ENCODE measurements around the gene KATNB1.
"Not testable (repeated sequence)": the region's sequence is repeated elsewhere in the genome, so short reads cannot be mapped to it uniquely, and the experiment has no call there.

KATNB1 gene

GRCh38 chr16:57779836-57780235 is 44.3 kb downstream of the KATNB1 start:
- DNase-seq = not testable (repeated sequence)

DNA sequence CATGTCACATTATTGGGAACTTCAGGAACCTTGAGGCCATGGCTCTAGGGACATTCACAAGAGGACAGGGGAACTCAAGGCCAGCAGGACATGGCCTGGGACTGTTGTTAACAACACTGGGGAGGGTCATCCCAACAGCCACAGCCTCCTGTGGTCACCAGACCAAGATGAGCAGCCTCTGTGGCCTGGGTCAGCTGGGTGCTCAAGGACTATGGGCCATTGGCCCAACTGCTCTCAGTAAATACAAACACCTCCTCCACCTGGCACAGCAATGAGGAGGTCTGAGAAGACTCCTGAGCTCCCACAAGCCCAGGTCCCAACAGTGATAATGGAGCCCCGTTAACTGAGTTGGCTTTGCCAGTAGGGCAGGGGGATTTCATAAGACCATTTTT is 45.8 kb downstream of the KATNB1 start:
- DNase-seq = no peak

- DNase-seq = no peak
Measured at GRCh38 chr16:57781741-57782606, 46.4 kb downstream of the KATNB1 start.

GRCh38 chr16:57782607-57783055 is 47.1 kb downstream of the KATNB1 start:
- DNase-seq = not testable (repeated sequence)

GRCh38 chr16:57783116-57783515 is 47.5 kb downstream of the KATNB1 start:
- no peak for DNase-seq

- no peak for DNase-seq
Measured at GRCh38 chr16:57783883-57784282, 48.3 kb downstream of the KATNB1 start.

DNA sequence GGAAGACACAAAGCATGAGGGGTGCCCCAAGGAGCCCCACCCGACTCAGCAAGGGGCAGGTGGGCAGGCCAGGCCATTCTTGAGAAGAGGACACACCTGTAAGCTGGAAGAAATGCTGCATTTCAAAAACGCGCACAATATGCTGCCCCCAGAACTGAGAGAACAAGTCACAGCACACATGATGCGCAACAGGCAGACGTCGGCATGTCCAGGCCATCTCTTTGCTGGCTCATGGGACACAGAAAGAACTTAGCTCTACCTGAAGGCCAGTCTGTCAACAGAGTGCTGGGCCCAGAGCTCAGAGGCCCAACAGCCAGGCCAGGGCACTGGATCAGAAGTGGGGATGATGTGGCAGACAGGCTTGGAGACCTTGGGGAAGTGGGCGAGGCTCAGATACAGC is 48.8 kb downstream of the KATNB1 start:
- DNase-seq = no peak

GRCh38 chr16:57785385-57785784 is 49.8 kb downstream of the KATNB1 start:
- no peak for DNase-seq

DNA sequence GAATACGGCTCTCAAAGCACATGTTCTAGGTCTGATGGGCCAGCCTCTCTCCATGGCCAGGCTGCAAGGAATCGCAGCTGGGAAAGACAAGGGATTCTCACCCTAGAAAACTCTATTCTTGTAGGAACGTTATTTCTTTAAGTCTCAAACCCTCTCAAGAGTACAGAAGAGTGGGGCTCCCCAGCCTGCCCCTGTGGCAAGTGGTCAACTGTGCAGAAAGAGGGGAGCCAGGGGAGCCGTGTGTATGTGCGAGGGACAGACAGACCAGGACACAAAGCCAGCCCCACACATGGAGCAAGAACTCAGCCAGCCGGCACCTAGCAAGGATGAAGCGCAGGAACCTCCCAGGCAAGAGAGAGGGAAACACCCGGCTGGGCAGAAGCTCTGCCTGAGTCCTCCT is 50.4 kb downstream of the KATNB1 start:
- no peak for DNase-seq

- no peak for DNase-seq
Measured at GRCh38 chr16:57786632-57787518, 51.3 kb downstream of the KATNB1 start.

GRCh38 chr16:57787519-57787905 is 51.9 kb downstream of the KATNB1 start:
- DNase-seq = no peak

- DNase-seq = no peak
Measured at GRCh38 chr16:57788252-57788841, 52.8 kb downstream of the KATNB1 start.

DNA sequence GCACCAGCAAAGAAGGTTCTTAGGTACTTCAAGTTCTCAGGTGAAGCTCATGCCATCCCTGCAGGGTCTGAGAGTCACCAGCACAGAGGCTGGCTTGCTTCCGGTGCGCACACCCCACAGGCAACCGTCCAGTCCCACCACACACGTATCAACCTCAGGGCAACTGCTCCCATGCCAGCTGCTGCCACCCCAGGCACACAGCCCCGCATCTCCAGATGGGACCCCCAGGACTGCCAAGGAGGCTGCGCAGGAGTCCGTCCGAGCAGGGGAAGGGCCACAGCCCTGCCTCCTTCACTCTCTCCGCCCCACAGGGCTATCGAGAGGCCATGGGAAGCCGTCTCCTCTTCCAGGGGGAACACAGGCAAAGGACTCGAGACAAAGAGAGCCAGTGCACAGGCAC is 53.4 kb downstream of the KATNB1 start:
- no peak for DNase-seq

GRCh38 chr16:57791195-57791892 is 55.8 kb downstream of the KATNB1 start:
- DNase-seq = no peak

GRCh38 chr16:57791893-57792461 is 56.4 kb downstream of the KATNB1 start:
- no peak for DNase-seq

GRCh38 chr16:57794849-57795430 is 59.4 kb downstream of the KATNB1 start:
- no peak for DNase-seq

DNA sequence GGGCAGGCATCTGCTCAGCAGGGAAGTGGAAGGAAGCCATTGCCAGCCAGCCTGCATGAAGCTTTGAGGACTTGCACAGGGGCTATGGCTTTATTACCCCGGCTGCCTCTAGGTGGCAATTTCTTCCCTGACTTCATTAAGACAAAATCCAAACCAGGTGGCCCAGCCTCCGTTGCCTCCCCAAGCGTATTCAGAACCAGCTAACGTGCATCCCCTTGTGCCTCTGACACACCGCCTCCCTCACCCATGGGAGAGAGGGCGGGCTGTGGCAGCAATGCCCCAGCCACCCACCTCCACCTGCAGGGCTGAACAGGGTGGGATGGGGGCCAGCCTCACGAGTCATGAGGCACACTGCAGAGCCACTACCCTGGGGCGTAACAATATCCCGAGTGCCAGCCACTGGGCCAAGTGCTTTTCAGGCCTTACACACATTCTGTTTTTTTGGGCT is 59.9 kb downstream of the KATNB1 start:
- DNase-seq = no peak

DNA sequence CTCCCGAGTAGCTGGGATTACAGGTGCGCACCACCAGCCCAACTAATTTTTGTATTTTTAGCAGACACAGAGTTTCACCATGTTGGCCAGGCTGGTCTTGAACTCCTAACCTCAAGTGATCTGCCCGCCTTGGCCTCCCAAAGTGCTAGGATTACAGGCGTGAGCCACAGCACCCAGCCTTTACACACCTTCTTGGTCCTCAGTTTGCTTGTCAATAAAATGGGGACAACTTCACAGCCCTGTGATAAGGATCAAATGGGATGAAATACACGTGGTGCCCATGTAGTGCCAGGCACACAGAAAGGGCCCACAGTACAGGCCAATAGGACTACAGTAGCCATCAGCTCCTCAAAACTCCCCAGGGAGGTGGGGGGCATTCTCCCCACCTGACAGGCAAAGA is 60.4 kb downstream of the KATNB1 start:
- not testable (repeated sequence) for DNase-seq

DNA sequence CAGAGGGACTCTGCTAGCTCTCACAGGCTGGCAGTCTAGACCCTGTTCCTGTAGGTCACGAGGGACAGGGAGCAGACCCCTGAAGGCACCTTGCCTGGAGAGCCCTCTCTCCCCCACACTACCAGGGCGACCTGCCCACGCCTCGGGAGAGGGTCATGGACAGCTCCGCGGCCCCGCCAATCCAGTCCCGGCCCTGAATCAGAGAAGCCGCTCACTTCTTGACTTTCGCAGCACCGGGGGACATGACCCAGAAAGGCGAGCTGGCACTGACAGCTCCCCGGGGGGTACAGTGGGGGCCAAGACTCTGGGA is 61.6 kb downstream of the KATNB1 start:
- no peak for DNase-seq

GRCh38 chr16:57797526-57798266 is 62.1 kb downstream of the KATNB1 start:
- DNase-seq = no peak

DNA sequence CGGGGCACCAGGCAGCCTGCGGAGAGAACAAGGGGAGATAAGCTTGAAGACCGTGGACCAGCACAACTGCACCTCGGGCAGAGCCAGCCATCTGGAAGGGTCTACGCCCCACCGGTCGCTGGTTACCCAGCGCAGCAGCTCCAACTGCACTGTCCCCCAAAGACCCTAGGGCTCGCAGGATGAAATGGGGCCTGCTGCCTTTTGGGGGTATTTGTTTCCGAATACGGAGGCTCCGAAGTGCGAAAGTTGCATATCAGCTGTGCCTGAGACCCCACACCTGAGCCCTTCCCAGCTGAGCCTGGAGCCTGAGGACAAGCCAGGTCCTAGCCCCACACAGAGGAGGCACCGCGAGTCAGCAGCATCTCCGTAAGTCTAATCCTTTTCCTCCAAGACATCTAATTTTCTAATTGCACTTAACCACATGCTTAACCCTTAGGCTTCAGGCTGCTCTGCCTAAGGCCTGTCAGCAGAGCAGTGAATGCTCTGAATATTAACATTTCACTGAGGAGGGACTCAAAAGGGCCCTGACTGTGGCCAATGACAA is 62.8 kb downstream of the KATNB1 start:
- DNase-seq = no peak

Data from amniotic stem cell (primary cell).